CD14-positive monocyte (primary cell): Measurements from ENCODE around the gene MBD5. TPM values are rescaled to one million over a fixed set of nuclear protein-coding genes. Genes with fewer than 3 reads are reported as not detected.

Experiments used
- DNase-seq, 3 donors: peaks; one replicate each; pipeline ENCODE4 v3.0.0-alpha.2; 2011 to 2022
- H2AFZ ChIP-seq: 2 replicates; pipeline ENCODE4 v1.6.0; 2012; ENCODE audit warnings: mild to moderate bottlenecking, low read depth, low read length, inconsistent platforms; ENCODE audit not compliant: insufficient read depth, poor library complexity, severe bottlenecking
- H3K27ac ChIP-seq, 2 donors: 1 replicate in 1 of 2; 2 replicates in 1 of 2; pipeline ENCODE4 v1.5.1; 2012 to 2013; ENCODE audit warnings: low read length in 2 of 2, control low read depth in 1 of 2, inconsistent platforms in 1 of 2, low read depth in 1 of 2, mild to moderate bottlenecking in 1 of 2
- H3K27me3 ChIP-seq, 2 donors: one replicate each; pipeline versions ENCODE4 v1.6.0 to v1.6.1; 2011 to 2013; ENCODE audit warnings: low read length in 2 of 2; ENCODE audit not compliant: control insufficient read depth in 2 of 2, insufficient read depth in 2 of 2
- H3K36me3 ChIP-seq, 2 donors: replicated peaks in 1 of 2; 1 replicate in 1 of 2; 2 replicates in 1 of 2; pipeline versions ENCODE4 v1.5.1 to v1.6.1; 2012 to 2013; ENCODE audit warnings: low read length in 2 of 2, control low read depth in 1 of 2, inconsistent platforms in 1 of 2, mild to moderate bottlenecking in 1 of 2; ENCODE audit not compliant: insufficient read depth in 2 of 2, control insufficient read depth in 1 of 2
- H3K4me1 ChIP-seq, 2 donors: 1 replicate in 1 of 2; 2 replicates in 1 of 2; pipeline versions ENCODE4 v1.5.1 to v1.6.1; 2012 to 2013; ENCODE audit warnings: low read length in 2 of 2, control low read depth in 1 of 2, inconsistent platforms in 1 of 2, mild to moderate bottlenecking in 1 of 2, moderate library complexity in 1 of 2; ENCODE audit not compliant: insufficient read depth in 2 of 2, control insufficient read depth in 1 of 2
- H3K4me2 ChIP-seq: replicated peaks from 2 replicates; pipeline ENCODE3; 2012; ENCODE audit warnings: low read length, moderate library complexity, mild to moderate bottlenecking; ENCODE audit not compliant: poor library complexity, severe bottlenecking; ENCODE audit errors: extremely low read depth
- H3K4me3 ChIP-seq, 3 experiments: fragments of 200-600 bp in 1 of 3; sonication (generic) in 1 of 3; replicated peaks in 1 of 3; 1 replicate in 2 of 3; 2 replicates in 1 of 3; pipeline ENCODE4 v1.5.1; 2011 to 2013; ENCODE audit warnings: low read length in 3 of 3, mild to moderate bottlenecking in 3 of 3, control low read depth in 2 of 3, low read depth in 2 of 3, inconsistent platforms in 1 of 3, moderate library complexity in 1 of 3
- H3K79me2 ChIP-seq: 2 replicates; pipeline ENCODE4 v1.6.0; 2012; ENCODE audit warnings: mild to moderate bottlenecking, control low read depth, inconsistent platforms, low read length, moderate library complexity; ENCODE audit not compliant: insufficient read depth
- H3K9ac ChIP-seq: 2 replicates; pipeline ENCODE4 v1.6.0; 2017; ENCODE audit warnings: low read length, mild to moderate bottlenecking; ENCODE audit not compliant: insufficient read depth, poor library complexity, severe bottlenecking
- H3K9me3 ChIP-seq, 2 donors: replicated peaks in 1 of 2; 1 replicate in 1 of 2; 2 replicates in 1 of 2; pipeline versions ENCODE4 v1.5.1 to v1.6.1; 2012 to 2013; ENCODE audit warnings: low read length in 2 of 2, control low read depth in 1 of 2; ENCODE audit not compliant: control insufficient read depth in 1 of 2, insufficient read depth in 1 of 2
- H4K20me1 ChIP-seq: 2 replicates; pipeline ENCODE4 v1.6.0; 2012; ENCODE audit warnings: mild to moderate bottlenecking, low read length, control low read depth, moderate library complexity; ENCODE audit not compliant: insufficient read depth
- H3K27ac Mint-ChIP-seq, 7 donors: one replicate each; pipeline ENCODE4 v1.8.0; 2020; ENCODE audit warnings: mild to moderate bottlenecking in 7 of 7, mixed read lengths in 7 of 7, moderate library complexity in 6 of 7, inconsistent platforms in 2 of 7
- H3K27me3 Mint-ChIP-seq, 3 donors: one replicate each; pipeline ENCODE4 v1.8.0; 2021 to 2022; ENCODE audit warnings: low read depth in 3 of 3, mild to moderate bottlenecking in 3 of 3, mixed read lengths in 3 of 3, moderate library complexity in 3 of 3, inconsistent platforms in 1 of 3
- H3K36me3 Mint-ChIP-seq, 2 donors: one replicate each; pipeline ENCODE4 v1.8.0; 2020; ENCODE audit warnings: mixed read lengths in 2 of 2, inconsistent platforms in 1 of 2, mild to moderate bottlenecking in 1 of 2
- H3K4me1 Mint-ChIP-seq: one replicate; pipeline ENCODE4 v1.8.0; 2020; ENCODE audit warnings: mild to moderate bottlenecking, mixed read lengths
- H3K4me3 Mint-ChIP-seq, 2 donors: one replicate each; pipeline ENCODE4 v1.8.0; 2020; ENCODE audit warnings: mild to moderate bottlenecking in 2 of 2, mixed read lengths in 2 of 2, moderate library complexity in 1 of 2
- H3K9me3 Mint-ChIP-seq, 7 donors: one replicate each; pipeline ENCODE4 v1.8.0; 2020 to 2022; ENCODE audit warnings: mixed read lengths in 7 of 7, mild to moderate bottlenecking in 6 of 7, moderate library complexity in 6 of 7, inconsistent platforms in 2 of 7
- WGBS: methylation state at CpG from one replicate; pipeline ENCODE4 v1.1.5; 2013; ENCODE audit warnings: missing lambda C conversion rate; ENCODE audit not compliant: insufficient coverage; 5-methylcytosine and 5-hydroxymethylcytosine counted together
- intact Hi-C, 2 donors: fragments of 100-400 bp; cut with micrococcal nuclease; formaldehyde crosslinking; loops; one replicate each; pipeline versions ENCODE4 v1.15.0 to v1.15.1; 2023
- polyA plus RNA-seq, 3 donors: library from polyadenylated mRNA; depleted of rRNA in 1 of 3; unstranded in 2 of 3; stranded (reverse) in 1 of 3; fragments of 300-500 nt in 2 of 3; fragments of >200 nt in 1 of 3; fragmentation: Illumina TruSeq in 2 of 3; gene quantifications; 1 replicate in 2 of 3; 2 replicates in 1 of 3; pipeline ENCODE4 v1.2.3, GENCODE V29; 2012 to 2021
- TF ChIP-seq, protein P1 (sequence below): fragments of 200-600 bp; IDR thresholded peaks from one replicate; pipeline ENCODE4 v1.8.0; 2022; ENCODE audit warnings: antibody characterized with exemption, mild to moderate bottlenecking

MBD5 gene
- polyA plus RNA-seq, 3 donors = 2.3 to 5.7 (median 3.5) TPM

DNA sequence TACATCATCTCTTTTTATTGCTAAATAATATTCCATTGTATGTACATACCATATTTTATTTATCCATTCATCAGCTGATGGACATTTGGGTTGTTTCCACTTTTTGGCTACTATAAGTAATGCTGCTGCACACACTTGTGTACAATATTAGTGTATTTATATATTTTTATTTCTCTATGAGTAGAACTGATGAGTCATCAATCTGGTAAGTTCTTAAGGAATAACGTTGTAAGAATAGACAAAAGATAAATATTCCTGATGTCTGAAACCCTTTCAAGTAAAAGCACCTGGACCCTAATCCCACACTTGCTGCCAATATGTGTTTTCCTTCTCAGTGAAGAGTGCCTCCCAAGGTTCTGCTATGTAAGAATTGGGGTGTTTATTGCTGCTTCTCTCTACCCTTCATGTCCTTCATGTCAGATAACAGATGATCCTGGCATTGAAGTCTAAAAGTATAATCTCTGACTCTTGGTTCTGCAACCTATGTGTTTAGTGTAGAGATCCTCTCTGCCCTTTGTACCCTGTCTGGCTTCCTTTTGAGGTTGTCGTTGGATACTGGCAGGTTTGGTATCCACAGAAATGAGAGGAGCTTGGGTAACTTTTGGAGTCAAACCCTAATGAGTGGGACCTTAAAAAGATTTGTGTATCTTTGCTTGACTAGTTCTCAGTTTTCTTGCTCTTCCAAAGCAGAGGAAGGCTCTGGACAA is 330.7 kb downstream of the MBD5 start:
- no peak overlapping the region for H3K4me3 ChIP-seq
- Mint-ChIP-seq H3K27me3 (no peaks in the 10 kb centered on the region), H3K27ac (no peak overlapping the region), H3K4me3 (no peak overlapping the region), H3K9me3 (peaks cover 2 to 13% (median 8%) of the 10 kb centered on the region in 7 donors), H3K4me1 (no peaks in the 10 kb centered on the region), H3K36me3 (peaks cover 0 to 1% of the 10 kb centered on the region in 2 donors)
- H3K27ac ChIP-seq = no peak overlapping the region
- no peak overlapping the region for H2AFZ ChIP-seq
- no peaks in the 10 kb centered on the region for H3K9me3 ChIP-seq
- no peak overlapping the region for H3K9ac ChIP-seq
- H3K4me1 ChIP-seq = no peaks in the 10 kb centered on the region
- no peaks in the 10 kb centered on the region for H3K36me3 ChIP-seq
- TF ChIP-seq, protein P1, sequence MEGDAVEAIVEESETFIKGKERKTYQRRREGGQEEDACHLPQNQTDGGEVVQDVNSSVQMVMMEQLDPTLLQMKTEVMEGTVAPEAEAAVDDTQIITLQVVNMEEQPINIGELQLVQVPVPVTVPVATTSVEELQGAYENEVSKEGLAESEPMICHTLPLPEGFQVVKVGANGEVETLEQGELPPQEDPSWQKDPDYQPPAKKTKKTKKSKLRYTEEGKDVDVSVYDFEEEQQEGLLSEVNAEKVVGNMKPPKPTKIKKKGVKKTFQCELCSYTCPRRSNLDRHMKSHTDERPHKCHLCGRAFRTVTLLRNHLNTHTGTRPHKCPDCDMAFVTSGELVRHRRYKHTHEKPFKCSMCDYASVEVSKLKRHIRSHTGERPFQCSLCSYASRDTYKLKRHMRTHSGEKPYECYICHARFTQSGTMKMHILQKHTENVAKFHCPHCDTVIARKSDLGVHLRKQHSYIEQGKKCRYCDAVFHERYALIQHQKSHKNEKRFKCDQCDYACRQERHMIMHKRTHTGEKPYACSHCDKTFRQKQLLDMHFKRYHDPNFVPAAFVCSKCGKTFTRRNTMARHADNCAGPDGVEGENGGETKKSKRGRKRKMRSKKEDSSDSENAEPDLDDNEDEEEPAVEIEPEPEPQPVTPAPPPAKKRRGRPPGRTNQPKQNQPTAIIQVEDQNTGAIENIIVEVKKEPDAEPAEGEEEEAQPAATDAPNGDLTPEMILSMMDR = no peak
- WGBS = 100% methylated on average over 1 of the region's 2 CpGs
- no peak overlapping the region for H3K4me2 ChIP-seq
- H3K79me2 ChIP-seq = no peaks in the 10 kb centered on the region
- no peaks in the 10 kb centered on the region for H4K20me1 ChIP-seq
- no peak for DNase-seq
- intact Hi-C loops = no loop called here
- no peaks in the 10 kb centered on the region for H3K27me3 ChIP-seq

DNA sequence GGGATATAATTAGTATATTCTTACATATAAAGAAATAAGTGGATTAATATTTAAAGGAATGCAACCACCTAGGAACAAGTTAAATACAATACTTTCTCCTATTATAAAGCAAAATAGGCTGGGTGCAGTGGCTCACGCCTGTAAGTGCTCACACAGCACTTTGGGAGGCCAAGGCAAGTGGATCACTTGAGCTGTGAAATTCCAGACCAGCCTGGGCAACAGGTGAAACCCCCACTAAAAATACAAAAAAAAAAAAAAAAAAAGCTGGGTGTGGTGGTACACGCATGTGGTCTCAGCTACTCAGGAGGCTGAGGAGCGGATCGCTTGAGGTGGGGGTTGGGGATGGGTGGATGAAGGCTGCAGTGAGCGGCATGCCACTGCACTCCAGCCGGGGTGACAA is 337.5 kb downstream of the MBD5 start:
- Mint-ChIP-seq H3K36me3 (peaks cover 0 to 6% of the 10 kb centered on the region in 2 donors), H3K27me3 (peaks cover 0 to 1% (median 0%) of the 10 kb centered on the region in 3 donors), H3K27ac (no peak overlapping the region), H3K9me3 (peaks cover 12 to 24% (median 18%) of the 10 kb centered on the region in 7 donors), H3K4me3 (no peak overlapping the region), H3K4me1 (no peaks in the 10 kb centered on the region)
- intact Hi-C loops = no loop called here
- Histone ChIP-seq H3K79me2 (no peaks in the 10 kb centered on the region), H3K4me2 (no peak overlapping the region), H2AFZ (no peak overlapping the region), H3K9ac (no peak overlapping the region), H4K20me1 (no peaks in the 10 kb centered on the region), H3K4me3 (no peak overlapping the region), H3K36me3 (no peaks in the 10 kb centered on the region), H3K9me3 (peaks cover 0 to 9% of the 10 kb centered on the region in 2 donors), H3K4me1 (no peaks in the 10 kb centered on the region), H3K27me3 (no peaks in the 10 kb centered on the region), H3K27ac (no peak overlapping the region)
- no CpG with 5 or more reads among the region's 6 CpGs for WGBS
- TF ChIP-seq, protein P1 = no peak
- DNase-seq = no peak
